Hepatocyte (in vitro differentiated cells): ENCODE measurements around the gene ARHGDIB. TPM values are rescaled to one million over a fixed set of nuclear protein-coding genes. Genes with fewer than 3 reads are reported as not detected.
A peak's percentile ranks its signal among the peaks of the same experiment; 100 is the strongest.

Source experiments
- DNase-seq: peaks from one replicate; pipeline ENCODE4 v3.0.0-alpha.2; 2016; ENCODE audit warnings: low spot score
- H2AFZ ChIP-seq: fragments of 200-600 bp; sonication (generic); 2 replicates; pipeline ENCODE4 v1.6.0; 2016; ENCODE audit warnings: antibody characterized with exemption, mild to moderate bottlenecking
- H3K27ac ChIP-seq: fragments of 200-600 bp; sonication (generic); 2 replicates; pipeline ENCODE4 v1.5.1; 2016; ENCODE audit warnings: mild to moderate bottlenecking
- H3K27me3 ChIP-seq: fragments of 200-600 bp; sonication (generic); 2 replicates; pipeline ENCODE4 v1.6.1; 2016
- H3K36me3 ChIP-seq: fragments of 200-600 bp; sonication (generic); replicated peaks from 2 replicates; pipeline ENCODE4 v1.5.1; 2016; ENCODE audit warnings: low read depth; ENCODE audit not compliant: insufficient read depth
- H3K4me1 ChIP-seq: fragments of 200-600 bp; sonication (generic); 2 replicates; pipeline ENCODE4 v1.5.1; 2016; ENCODE audit warnings: mild to moderate bottlenecking, moderate library complexity; ENCODE audit not compliant: insufficient read depth
- H3K4me2 ChIP-seq: fragments of 200-600 bp; sonication (generic); 2 replicates; pipeline ENCODE4 v1.6.0; 2016
- H3K4me3 ChIP-seq: fragments of 200-600 bp; sonication (generic); 2 replicates; pipeline ENCODE4 v1.5.1; 2016; ENCODE audit warnings: mild to moderate bottlenecking
- H3K79me2 ChIP-seq: fragments of 200-600 bp; sonication (generic); 2 replicates; pipeline ENCODE4 v1.6.0; 2017; ENCODE audit warnings: mild to moderate bottlenecking
- H3K9me2 ChIP-seq: fragments of 200-600 bp; sonication (generic); replicated peaks from 2 replicates; pipeline ENCODE4 v1.6.0; 2017; ENCODE audit warnings: mild to moderate bottlenecking; ENCODE audit not compliant: insufficient read depth
- H3K9me3 ChIP-seq: fragments of 200-600 bp; sonication (generic); 2 replicates; pipeline ENCODE4 v1.5.1; 2016; ENCODE audit warnings: low read depth, mild to moderate bottlenecking
- H4K20me1 ChIP-seq: fragments of 200-600 bp; sonication (generic); 2 replicates; pipeline ENCODE4 v1.6.0; 2016; ENCODE audit warnings: mild to moderate bottlenecking; ENCODE audit not compliant: insufficient read depth, poor library complexity, severe bottlenecking
- EZH2 ChIP-seq: fragments of 200-600 bp; sonication (generic); IDR thresholded peaks from 2 replicates; pipeline ENCODE4 v1.6.1; 2016; ENCODE audit warnings: antibody characterized with exemption, mild to moderate bottlenecking, borderline replicate concordance
- EZH2phosphoT487 ChIP-seq: fragments of 200-600 bp; sonication (generic); IDR thresholded peaks from one replicate; pipeline ENCODE4 v1.6.1; 2018; ENCODE audit warnings: antibody characterized with exemption, mild to moderate bottlenecking, low read depth, moderate library complexity; ENCODE audit not compliant: unreplicated experiment, severe bottlenecking
- WGBS: methylation state at CpG from one replicate; pipeline ENCODE4 v1.1.6; 2016; ENCODE audit warnings: low lambda C conversion rate; ENCODE audit errors: missing lambda C conversion rate; 5-methylcytosine and 5-hydroxymethylcytosine counted together
- polyA plus RNA-seq: library from polyadenylated mRNA; unstranded; fragments of >200 nt; fragmentation: Nextera tagmentation; extraction: Ambion mirVana; gene quantifications from 2 replicates; pipeline ENCODE4 v1.2.1, GENCODE V29; 2016
- total RNA-seq: library from RNA; depleted of rRNA; stranded (reverse); fragments of >200 nt; gene quantifications from 2 replicates; pipeline ENCODE4 v1.2.3, GENCODE V29; 2014
- TF ChIP-seq, protein P1 (sequence below): fragments of 200-600 bp; sonication (generic); IDR thresholded peaks from 2 replicates; pipeline ENCODE4 v1.5.1; 2016; ENCODE audit warnings: antibody characterized with exemption, mild to moderate bottlenecking; ENCODE audit not compliant: poor library complexity

Gene ARHGDIB
- total and polyA plus RNA-seq, 2 experiments from 2014 or later = 13.3 to 14.2 TPM

DNA sequence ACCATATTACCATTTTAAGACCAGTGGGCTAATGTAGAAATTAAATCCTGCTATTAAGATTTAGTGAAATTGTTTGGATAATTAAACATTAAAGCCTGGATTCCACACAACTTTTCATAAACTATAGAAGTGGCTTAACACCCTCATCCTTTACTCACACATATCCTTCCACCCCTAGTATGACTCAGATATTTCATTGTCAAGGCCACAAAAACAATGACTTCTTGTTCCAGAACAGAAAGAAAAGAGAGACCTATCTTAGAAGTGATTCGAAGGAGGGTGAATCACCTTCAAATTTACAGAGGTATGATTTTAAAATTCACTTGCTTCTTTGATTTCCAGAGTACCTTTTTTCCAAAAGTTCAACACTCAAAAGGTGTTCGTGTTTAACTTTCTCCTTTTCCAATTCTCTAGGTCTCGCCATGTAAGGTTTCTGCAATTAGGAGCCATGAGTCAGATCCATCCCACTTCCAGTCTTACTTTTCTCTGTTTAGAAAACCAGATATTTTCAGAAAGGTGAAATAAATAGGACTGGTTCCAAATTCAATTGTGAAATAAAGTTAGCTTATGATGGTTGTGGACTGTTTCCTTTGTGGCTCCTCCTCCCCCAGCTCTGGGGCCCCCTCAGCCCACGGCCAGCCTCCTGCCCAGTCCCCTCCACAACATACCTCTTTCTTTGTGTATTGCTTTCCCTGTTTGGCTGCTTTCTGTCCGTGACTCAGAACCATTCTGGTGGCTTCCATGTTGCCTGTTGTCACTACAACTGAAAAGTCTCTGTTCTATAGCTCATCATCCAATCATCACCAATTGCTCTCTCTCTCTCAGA, 51.1 kb downstream of the ARHGDIB start:
- Histone ChIP-seq H2AFZ (no peak overlapping the region), H3K4me1 (peaks cover 6% of the 10 kb centered on the region), H3K27ac (peak overlapping the region; percentile 9)

DNA sequence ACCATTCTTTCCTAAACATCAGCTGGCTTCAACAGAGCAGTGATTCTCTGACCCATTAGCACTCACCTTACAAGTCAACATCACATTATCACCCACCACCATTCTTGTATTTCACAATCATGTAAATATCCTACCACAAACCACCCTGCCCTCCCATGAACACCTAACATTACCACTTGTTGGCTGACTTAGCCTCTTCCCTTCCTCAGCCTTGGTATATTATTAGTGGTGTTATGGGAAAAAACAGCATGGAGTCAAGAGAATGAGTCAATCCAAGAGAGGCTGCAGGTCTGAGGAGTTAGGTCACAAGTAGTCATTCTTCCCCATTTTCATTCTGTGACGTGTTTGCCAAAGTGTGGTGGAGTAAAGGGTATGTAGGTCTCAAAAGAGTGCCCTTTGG, 53.4 kb downstream of the ARHGDIB start:
- Histone ChIP-seq H3K9me2 (no peaks in the 10 kb centered on the region), H2AFZ (no peak overlapping the region), H4K20me1 (no peaks in the 10 kb centered on the region), H3K27ac (no peak overlapping the region), H3K79me2 (no peaks in the 10 kb centered on the region), H3K36me3 (no peaks in the 10 kb centered on the region), H3K27me3 (no peaks in the 10 kb centered on the region), H3K4me3 (no peak overlapping the region), H3K4me1 (peaks cover 2% of the 10 kb centered on the region), H3K4me2 (no peak overlapping the region), H3K9me3 (no peaks in the 10 kb centered on the region)
- no peak for DNase-seq
- 88% methylated on average over 1 of the region's 1 CpG for WGBS
- TF ChIP-seq EZH2phosphoT487 (no peak), EZH2 (no peak)
- TF ChIP-seq, protein P1, sequence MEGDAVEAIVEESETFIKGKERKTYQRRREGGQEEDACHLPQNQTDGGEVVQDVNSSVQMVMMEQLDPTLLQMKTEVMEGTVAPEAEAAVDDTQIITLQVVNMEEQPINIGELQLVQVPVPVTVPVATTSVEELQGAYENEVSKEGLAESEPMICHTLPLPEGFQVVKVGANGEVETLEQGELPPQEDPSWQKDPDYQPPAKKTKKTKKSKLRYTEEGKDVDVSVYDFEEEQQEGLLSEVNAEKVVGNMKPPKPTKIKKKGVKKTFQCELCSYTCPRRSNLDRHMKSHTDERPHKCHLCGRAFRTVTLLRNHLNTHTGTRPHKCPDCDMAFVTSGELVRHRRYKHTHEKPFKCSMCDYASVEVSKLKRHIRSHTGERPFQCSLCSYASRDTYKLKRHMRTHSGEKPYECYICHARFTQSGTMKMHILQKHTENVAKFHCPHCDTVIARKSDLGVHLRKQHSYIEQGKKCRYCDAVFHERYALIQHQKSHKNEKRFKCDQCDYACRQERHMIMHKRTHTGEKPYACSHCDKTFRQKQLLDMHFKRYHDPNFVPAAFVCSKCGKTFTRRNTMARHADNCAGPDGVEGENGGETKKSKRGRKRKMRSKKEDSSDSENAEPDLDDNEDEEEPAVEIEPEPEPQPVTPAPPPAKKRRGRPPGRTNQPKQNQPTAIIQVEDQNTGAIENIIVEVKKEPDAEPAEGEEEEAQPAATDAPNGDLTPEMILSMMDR = no peak

More for the DNA sequence above, 51.1 kb downstream of the ARHGDIB start:
- H4K20me1 ChIP-seq = no peaks in the 10 kb centered on the region
- no peaks in the 10 kb centered on the region for H3K36me3 ChIP-seq
- no peak overlapping the region for H3K4me2 ChIP-seq
- H3K9me3 ChIP-seq = no peaks in the 10 kb centered on the region
- no peaks in the 10 kb centered on the region for H3K27me3 ChIP-seq
- TF ChIP-seq EZH2phosphoT487 (no peak), EZH2 (no peak)
- TF ChIP-seq, protein P1 = no peak
- H3K79me2 ChIP-seq = no peaks in the 10 kb centered on the region
- WGBS = 91% methylated on average over 5 of the region's 5 CpGs
- no peaks in the 10 kb centered on the region for H3K9me2 ChIP-seq
- DNase-seq = no peak
- no peak overlapping the region for H3K4me3 ChIP-seq

DNA sequence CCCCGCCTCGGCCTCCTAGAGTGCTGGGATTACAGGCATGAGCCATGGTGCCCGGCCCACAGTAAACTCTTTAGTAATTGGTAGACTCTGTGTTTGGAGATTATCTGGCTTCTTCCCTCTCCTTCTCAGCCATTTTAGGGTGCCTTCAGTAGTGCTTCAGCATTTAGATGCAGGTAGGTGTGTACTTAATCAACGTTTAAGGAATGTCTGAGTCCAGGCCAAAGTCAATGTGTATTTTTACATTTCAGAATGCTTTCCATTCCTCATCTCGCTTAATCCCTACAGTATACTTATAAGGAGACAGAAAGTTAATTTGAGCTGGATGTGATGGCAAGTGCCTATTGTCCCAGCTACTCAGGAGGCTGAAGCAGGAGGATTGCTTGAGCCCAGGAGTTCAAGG, 55.3 kb downstream of the ARHGDIB start:
- no peaks in the 10 kb centered on the region for H3K9me3 ChIP-seq
- H3K27ac ChIP-seq = no peak overlapping the region
- WGBS = 93% methylated on average over 5 of the region's 5 CpGs
- H3K79me2 ChIP-seq = no peaks in the 10 kb centered on the region
- DNase-seq = no peak
- H3K9me2 ChIP-seq = no peaks in the 10 kb centered on the region
- H3K4me2 ChIP-seq = no peak overlapping the region
- TF ChIP-seq EZH2phosphoT487 (no peak), EZH2 (no peak)
- TF ChIP-seq, protein P1 = no peak
- H3K27me3 ChIP-seq = no peaks in the 10 kb centered on the region
- no peak overlapping the region for H3K4me3 ChIP-seq
- H3K4me1 ChIP-seq = no peaks in the 10 kb centered on the region
- no peak overlapping the region for H2AFZ ChIP-seq
- H3K36me3 ChIP-seq = no peaks in the 10 kb centered on the region
- H4K20me1 ChIP-seq = no peaks in the 10 kb centered on the region
